Measurements from ENCODE around the gene SPAG16.

Gene SPAG16

DNA sequence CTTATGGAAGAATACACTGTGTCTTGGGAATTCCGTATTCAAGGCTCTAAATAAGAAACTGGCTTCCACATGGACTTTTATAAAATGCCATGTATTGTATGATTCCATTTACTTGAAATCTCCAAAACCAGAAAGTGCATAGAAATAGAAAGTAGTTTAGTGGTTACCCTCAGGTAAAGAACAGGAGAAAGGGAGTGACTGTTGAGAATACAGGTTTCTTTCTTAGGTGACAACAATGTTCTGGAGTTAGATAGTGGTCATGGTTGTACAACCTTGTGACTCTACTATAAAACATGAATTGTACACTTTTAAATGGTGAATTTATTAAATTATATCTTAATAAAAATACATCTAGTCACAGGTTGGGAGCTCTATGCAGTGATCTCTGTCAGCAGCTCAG lies 481.8 kb downstream of the SPAG16 start:
- Histone ChIP-seq H3K9me3 (ENCODE audit: low read length) (no peaks in the 10 kb centered on the region), H3K27me3 (ENCODE audit: control insufficient read depth in 1 of 2, insufficient read depth in 2 of 2, low read length in 2 of 2) (no peaks in the 10 kb centered on the region), H3K4me1 (ENCODE audit: insufficient read depth, low read length) (no peaks in the 10 kb centered on the region), H3K36me3 (ENCODE audit: insufficient read depth, low read length) (no peaks in the 10 kb centered on the region), H3K4me3 (ENCODE audit: low read depth in 1 of 2, low read length in 2 of 2) (no peak overlapping the region), H3K27ac (ENCODE audit: low read depth, low read length) (no peak overlapping the region), H3K9ac (ENCODE audit: low read length) (no peak overlapping the region)

DNA sequence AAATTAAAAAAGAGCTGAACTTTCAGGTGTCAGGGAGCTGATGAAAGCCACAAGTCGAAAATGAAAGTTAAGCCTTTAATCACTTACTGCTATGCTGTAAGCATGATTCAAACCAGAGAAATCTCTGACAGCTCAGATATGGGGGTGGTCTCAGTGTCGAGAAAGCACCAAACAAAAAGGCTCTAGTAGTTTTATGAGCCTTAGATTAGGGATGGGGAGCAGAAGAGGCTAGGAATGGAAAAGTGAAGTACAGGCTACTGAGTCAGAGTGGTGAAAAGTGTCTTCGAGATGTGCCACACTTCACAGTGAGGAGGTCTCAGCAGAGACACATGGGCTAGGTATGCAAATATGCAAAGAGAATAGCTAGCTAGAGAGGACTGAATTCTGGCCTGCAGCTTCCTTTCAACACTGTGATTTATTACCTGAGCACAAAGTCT lies 482.2 kb downstream of the SPAG16 start:
- Histone ChIP-seq H3K4me3 (ENCODE audit: low read depth in 1 of 2, low read length in 2 of 2) (no peak overlapping the region), H3K27ac (ENCODE audit: low read depth, low read length) (no peak overlapping the region), H3K4me1 (ENCODE audit: insufficient read depth, low read length) (no peaks in the 10 kb centered on the region), H3K9me3 (ENCODE audit: low read length) (no peaks in the 10 kb centered on the region), H3K36me3 (ENCODE audit: insufficient read depth, low read length) (no peaks in the 10 kb centered on the region), H3K9ac (ENCODE audit: low read length) (no peak overlapping the region), H3K27me3 (ENCODE audit: control insufficient read depth in 1 of 2, insufficient read depth in 2 of 2, low read length in 2 of 2) (no peaks in the 10 kb centered on the region)

DNA sequence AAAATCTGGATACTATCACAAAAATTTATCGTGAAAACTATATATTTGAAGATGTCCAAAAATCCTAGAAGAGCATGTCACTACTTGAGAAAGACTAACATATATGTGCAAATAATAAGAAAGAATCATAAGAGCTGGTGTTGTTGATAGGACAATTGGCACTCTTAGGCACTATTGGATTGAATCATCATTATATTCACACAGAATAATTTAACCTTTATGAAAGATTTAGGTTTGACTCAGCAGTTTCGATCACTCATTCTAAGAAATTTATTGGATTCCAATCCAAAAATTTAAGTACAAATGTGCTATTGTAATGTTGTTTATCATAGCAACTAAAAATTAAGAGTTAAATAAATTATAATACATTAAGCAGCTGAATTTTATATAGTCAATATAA lies 503.6 kb downstream of the SPAG16 start:
- no peak overlapping the region for H3K4me3 ChIP-seq (ENCODE audit: low read depth in 1 of 2, low read length in 2 of 2)
- H3K4me1 ChIP-seq (ENCODE audit: insufficient read depth, low read length) = no peaks in the 10 kb centered on the region
- no peaks in the 10 kb centered on the region for H3K9me3 ChIP-seq (ENCODE audit: low read length)
- no peak overlapping the region for H3K27ac ChIP-seq (ENCODE audit: low read depth, low read length)
- H3K27me3 ChIP-seq (ENCODE audit: control insufficient read depth in 1 of 2, insufficient read depth in 2 of 2, low read length in 2 of 2) = no peaks in the 10 kb centered on the region
- no peak overlapping the region for H3K9ac ChIP-seq (ENCODE audit: low read length)
- H3K36me3 ChIP-seq (ENCODE audit: insufficient read depth, low read length) = no peaks in the 10 kb centered on the region

DNA sequence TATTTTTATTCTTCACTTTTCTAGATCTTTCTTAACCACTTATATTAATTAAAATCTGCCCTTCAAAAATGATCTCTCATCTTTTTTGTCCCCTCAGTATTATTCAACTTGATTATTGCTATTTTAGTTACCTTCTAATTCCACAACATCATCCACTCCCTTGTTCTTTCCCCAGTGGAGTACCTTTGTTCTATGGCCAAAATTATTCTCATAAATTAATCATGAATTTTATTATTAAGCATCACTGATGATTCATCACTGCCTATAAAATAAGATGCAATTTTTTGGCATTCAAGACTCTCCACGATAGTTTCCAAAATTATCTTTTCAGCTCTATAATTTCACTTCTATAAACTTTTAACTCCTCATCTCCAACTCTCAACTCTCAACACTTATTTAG lies 505.7 kb downstream of the SPAG16 start:
- Histone ChIP-seq H3K27me3 (ENCODE audit: control insufficient read depth in 1 of 2, insufficient read depth in 2 of 2, low read length in 2 of 2) (no peaks in the 10 kb centered on the region), H3K4me1 (ENCODE audit: insufficient read depth, low read length) (no peaks in the 10 kb centered on the region), H3K9ac (ENCODE audit: low read length) (no peak overlapping the region), H3K36me3 (ENCODE audit: insufficient read depth, low read length) (no peaks in the 10 kb centered on the region), H3K4me3 (ENCODE audit: low read depth in 1 of 2, low read length in 2 of 2) (no peak overlapping the region), H3K9me3 (ENCODE audit: low read length) (no peaks in the 10 kb centered on the region), H3K27ac (ENCODE audit: low read depth, low read length) (no peak overlapping the region)

DNA sequence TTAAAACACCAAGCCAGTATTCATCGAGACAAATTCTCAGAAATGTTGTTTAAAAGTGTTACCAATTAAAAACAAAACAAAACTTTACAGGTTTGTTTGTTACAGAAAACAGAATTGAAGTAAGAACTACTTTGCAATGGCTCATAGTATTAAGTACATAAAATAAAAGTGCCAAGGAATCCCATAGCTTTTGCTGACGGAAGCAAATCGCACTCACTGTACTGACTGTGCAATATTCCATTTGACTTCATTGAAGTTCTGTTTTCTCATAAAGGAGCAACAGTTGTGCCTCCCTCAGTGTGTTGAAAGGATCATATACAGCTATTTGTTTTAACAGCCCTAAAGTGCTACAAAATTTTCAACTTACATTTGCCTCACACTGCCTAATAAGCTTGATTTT lies 507.8 kb downstream of the SPAG16 start:
- H3K4me3 ChIP-seq (ENCODE audit: low read depth in 1 of 2, low read length in 2 of 2) = no peak overlapping the region
- no peak overlapping the region for H3K27ac ChIP-seq (ENCODE audit: low read depth, low read length)
- H3K27me3 ChIP-seq (ENCODE audit: control insufficient read depth in 1 of 2, insufficient read depth in 2 of 2, low read length in 2 of 2) = no peaks in the 10 kb centered on the region
- no peaks in the 10 kb centered on the region for H3K9me3 ChIP-seq (ENCODE audit: low read length)
- no peak overlapping the region for H3K9ac ChIP-seq (ENCODE audit: low read length)
- H3K4me1 ChIP-seq (ENCODE audit: insufficient read depth, low read length) = no peaks in the 10 kb centered on the region
- no peaks in the 10 kb centered on the region for H3K36me3 ChIP-seq (ENCODE audit: insufficient read depth, low read length)

DNA sequence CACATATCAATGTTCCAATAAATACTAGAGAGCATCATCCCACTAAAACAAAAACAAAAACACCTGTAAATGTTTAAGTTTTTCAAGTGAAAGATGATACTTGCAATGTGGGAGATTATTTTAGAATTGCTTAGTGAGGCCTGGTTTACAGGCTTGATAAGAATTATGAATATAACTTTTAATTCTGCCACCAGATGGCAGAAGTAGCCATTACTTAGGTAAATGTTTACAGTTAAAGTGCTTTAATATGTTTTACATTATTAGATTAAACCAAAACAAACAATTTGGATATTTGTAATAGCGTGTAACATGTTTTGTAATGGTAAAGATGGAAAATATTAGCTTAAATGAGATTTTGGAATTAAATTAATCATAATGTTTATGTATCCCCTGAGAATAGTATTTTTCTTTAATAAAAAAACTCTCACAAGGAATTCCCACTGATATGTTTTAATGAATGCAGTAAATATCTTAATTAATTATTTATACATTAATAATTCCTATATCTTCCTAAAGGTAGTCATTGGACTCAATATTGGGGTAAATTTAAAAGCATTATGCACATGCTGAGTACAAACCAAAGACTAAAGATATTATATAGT lies 522.0 kb downstream of the SPAG16 start:
- Histone ChIP-seq H3K27me3 (ENCODE audit: control insufficient read depth in 1 of 2, insufficient read depth in 2 of 2, low read length in 2 of 2) (no peaks in the 10 kb centered on the region), H3K4me3 (ENCODE audit: low read depth in 1 of 2, low read length in 2 of 2) (no peak overlapping the region), H3K27ac (ENCODE audit: low read depth, low read length) (no peak overlapping the region), H3K9me3 (ENCODE audit: low read length) (no peaks in the 10 kb centered on the region), H3K36me3 (ENCODE audit: insufficient read depth, low read length) (no peaks in the 10 kb centered on the region), H3K4me1 (ENCODE audit: insufficient read depth, low read length) (no peaks in the 10 kb centered on the region), H3K9ac (ENCODE audit: low read length) (no peak overlapping the region)

DNA sequence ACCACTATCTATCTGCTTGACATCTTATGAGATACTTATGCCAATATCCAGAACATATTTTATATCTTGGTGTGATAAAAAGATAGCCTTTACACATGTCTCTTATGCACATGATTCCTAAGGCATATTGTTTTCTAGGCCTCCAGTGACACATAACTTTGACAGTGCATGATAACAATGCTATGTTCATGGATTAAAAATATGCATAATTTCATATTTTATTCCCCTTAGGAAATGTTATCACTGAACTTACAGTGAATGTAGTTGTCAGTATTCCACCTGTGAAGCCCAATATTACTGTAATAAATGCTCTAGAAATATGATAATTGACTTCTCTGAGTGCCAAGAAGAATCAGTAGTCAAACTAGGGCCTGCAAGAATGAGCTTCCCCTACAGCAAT lies 532.3 kb downstream of the SPAG16 start:
- Histone ChIP-seq H3K9me3 (ENCODE audit: low read length) (no peaks in the 10 kb centered on the region), H3K36me3 (ENCODE audit: insufficient read depth, low read length) (no peaks in the 10 kb centered on the region), H3K4me3 (ENCODE audit: low read depth in 1 of 2, low read length in 2 of 2) (no peak overlapping the region), H3K27me3 (ENCODE audit: control insufficient read depth in 1 of 2, insufficient read depth in 2 of 2, low read length in 2 of 2) (no peaks in the 10 kb centered on the region), H3K9ac (ENCODE audit: low read length) (no peak overlapping the region), H3K4me1 (ENCODE audit: insufficient read depth, low read length) (no peaks in the 10 kb centered on the region), H3K27ac (ENCODE audit: low read depth, low read length) (no peak overlapping the region)

DNA sequence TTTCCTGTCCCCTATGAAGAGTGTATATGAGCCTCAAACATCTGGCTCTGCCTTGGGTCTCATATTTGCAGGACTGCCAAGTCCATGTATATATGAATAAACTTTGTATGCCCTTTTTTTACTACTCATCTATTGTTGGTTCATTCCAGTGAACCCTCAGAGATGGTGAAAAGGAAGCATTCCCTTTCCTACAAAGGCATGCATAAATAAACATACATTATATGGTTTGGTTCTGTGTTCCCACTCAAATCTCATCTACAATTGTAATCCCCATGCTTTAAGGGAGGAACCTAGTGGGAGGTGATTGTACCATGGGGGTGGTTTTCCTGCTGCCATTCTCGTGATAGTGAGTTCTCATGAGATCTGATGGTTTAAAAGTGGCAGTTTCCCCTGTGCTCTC lies 534.2 kb downstream of the SPAG16 start:
- H3K27ac ChIP-seq (ENCODE audit: low read depth, low read length) = no peak overlapping the region
- H3K4me3 ChIP-seq (ENCODE audit: low read depth in 1 of 2, low read length in 2 of 2) = no peak overlapping the region
- no peaks in the 10 kb centered on the region for H3K4me1 ChIP-seq (ENCODE audit: insufficient read depth, low read length)
- no peaks in the 10 kb centered on the region for H3K36me3 ChIP-seq (ENCODE audit: insufficient read depth, low read length)
- no peaks in the 10 kb centered on the region for H3K9me3 ChIP-seq (ENCODE audit: low read length)
- H3K9ac ChIP-seq (ENCODE audit: low read length) = no peak overlapping the region
- no peaks in the 10 kb centered on the region for H3K27me3 ChIP-seq (ENCODE audit: control insufficient read depth in 1 of 2, insufficient read depth in 2 of 2, low read length in 2 of 2)

DNA sequence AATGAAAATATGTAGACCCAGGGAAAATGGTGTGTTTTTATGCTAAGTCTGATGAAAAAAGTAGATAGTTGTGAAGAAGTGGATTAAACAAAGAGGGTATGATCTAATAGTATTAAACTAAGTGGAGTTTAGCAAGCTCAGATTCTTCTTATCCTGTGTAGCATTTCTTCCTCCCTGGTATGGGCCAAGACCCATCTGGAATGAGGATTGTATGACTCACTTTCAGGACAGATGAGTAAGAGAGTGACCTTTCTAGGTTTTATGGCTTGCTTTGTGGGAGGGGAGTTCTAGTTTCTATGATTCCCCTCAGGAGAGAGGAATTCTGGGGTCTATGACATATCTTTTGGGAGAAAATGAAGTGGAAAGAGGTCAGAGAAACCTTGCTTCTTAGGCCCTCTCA lies 550.1 kb downstream of the SPAG16 start:
- Histone ChIP-seq H3K36me3 (ENCODE audit: insufficient read depth, low read length) (no peaks in the 10 kb centered on the region), H3K4me1 (ENCODE audit: insufficient read depth, low read length) (no peaks in the 10 kb centered on the region), H3K9ac (ENCODE audit: low read length) (no peak overlapping the region), H3K27ac (ENCODE audit: low read depth, low read length) (no peak overlapping the region), H3K9me3 (ENCODE audit: low read length) (no peaks in the 10 kb centered on the region), H3K27me3 (ENCODE audit: control insufficient read depth in 1 of 2, insufficient read depth in 2 of 2, low read length in 2 of 2) (no peaks in the 10 kb centered on the region), H3K4me3 (ENCODE audit: low read depth in 1 of 2, low read length in 2 of 2) (no peak overlapping the region)

DNA sequence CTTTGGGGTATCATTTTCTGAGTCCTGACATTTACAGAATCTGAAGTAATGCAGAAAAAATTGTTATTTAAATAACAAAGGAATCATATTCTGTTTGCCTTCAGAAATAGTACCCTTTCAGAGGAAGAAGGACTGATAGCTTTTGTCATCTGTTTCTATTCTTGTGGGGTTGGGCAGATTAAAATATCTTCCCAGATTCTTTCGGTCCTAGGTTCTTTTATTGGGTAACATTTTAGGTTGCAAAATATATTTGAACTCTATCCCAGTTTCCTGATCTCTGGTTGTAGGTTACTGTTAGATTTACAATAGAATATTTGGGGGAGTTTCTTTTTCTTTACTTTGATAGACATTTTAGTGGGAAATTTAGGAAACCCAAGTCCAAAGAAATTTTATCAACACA lies 550.5 kb downstream of the SPAG16 start:
- no peak overlapping the region for H3K27ac ChIP-seq (ENCODE audit: low read depth, low read length)
- no peaks in the 10 kb centered on the region for H3K4me1 ChIP-seq (ENCODE audit: insufficient read depth, low read length)
- H3K4me3 ChIP-seq (ENCODE audit: low read depth in 1 of 2, low read length in 2 of 2) = no peak overlapping the region
- H3K36me3 ChIP-seq (ENCODE audit: insufficient read depth, low read length) = no peaks in the 10 kb centered on the region
- H3K9me3 ChIP-seq (ENCODE audit: low read length) = no peaks in the 10 kb centered on the region
- H3K9ac ChIP-seq (ENCODE audit: low read length) = no peak overlapping the region
- no peaks in the 10 kb centered on the region for H3K27me3 ChIP-seq (ENCODE audit: control insufficient read depth in 1 of 2, insufficient read depth in 2 of 2, low read length in 2 of 2)

DNA sequence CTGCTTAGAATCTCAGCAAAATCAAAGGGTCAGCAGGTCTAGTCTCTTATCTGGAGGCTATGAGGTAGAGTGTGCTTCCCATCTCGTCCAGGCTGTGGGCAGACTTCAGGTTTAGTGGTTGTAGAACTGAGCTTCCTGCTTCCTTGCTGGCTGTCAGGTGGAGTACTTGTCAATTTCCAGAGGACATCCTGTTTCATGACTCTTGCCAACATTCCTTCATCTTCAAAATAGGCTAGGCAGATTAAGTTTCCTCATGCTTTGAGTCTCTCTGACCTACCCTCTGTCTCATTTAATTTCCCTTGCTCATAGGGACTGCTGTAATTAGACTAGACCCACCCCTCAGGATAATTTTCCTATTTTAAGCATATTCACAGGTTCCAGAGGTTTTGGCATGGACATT lies 562.6 kb downstream of the SPAG16 start:
- Histone ChIP-seq H3K36me3 (ENCODE audit: insufficient read depth, low read length) (no peaks in the 10 kb centered on the region), H3K4me1 (ENCODE audit: insufficient read depth, low read length) (no peaks in the 10 kb centered on the region), H3K4me3 (ENCODE audit: low read depth in 1 of 2, low read length in 2 of 2) (no peak overlapping the region), H3K9ac (ENCODE audit: low read length) (no peak overlapping the region), H3K27me3 (ENCODE audit: control insufficient read depth in 1 of 2, insufficient read depth in 2 of 2, low read length in 2 of 2) (no peaks in the 10 kb centered on the region), H3K9me3 (ENCODE audit: low read length) (no peaks in the 10 kb centered on the region), H3K27ac (ENCODE audit: low read depth, low read length) (no peak overlapping the region)

DNA sequence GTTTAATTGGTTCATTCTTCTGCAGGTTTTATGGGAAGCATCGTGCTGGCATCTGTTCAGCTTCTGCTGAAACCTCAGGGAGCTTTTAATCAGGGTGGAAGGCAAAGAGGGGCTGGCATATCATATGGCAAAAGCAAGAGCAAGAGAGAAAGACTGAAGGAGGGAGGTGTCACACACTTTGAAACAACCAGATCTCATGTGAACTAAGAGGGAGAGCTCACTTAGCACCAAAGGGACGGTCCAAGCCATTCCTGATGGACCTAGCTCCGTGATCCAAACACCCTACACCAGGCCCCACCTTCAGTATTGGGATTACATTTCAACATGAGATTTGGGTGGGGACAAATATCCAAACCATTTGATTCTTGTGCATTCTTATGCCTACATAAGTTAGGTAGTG lies 563.1 kb downstream of the SPAG16 start:
- no peaks in the 10 kb centered on the region for H3K9me3 ChIP-seq (ENCODE audit: low read length)
- no peak overlapping the region for H3K9ac ChIP-seq (ENCODE audit: low read length)
- no peaks in the 10 kb centered on the region for H3K27me3 ChIP-seq (ENCODE audit: control insufficient read depth in 1 of 2, insufficient read depth in 2 of 2, low read length in 2 of 2)
- H3K27ac ChIP-seq (ENCODE audit: low read depth, low read length) = no peak overlapping the region
- H3K4me3 ChIP-seq (ENCODE audit: low read depth in 1 of 2, low read length in 2 of 2) = no peak overlapping the region
- H3K36me3 ChIP-seq (ENCODE audit: insufficient read depth, low read length) = no peaks in the 10 kb centered on the region
- no peaks in the 10 kb centered on the region for H3K4me1 ChIP-seq (ENCODE audit: insufficient read depth, low read length)

All from muscle layer of colon (tissue), 2 donors.